NCI-H526 (cell line): ENCODE results near the gene TNIK.

Experiments used
- DNase-seq, 2 experiments: peaks; one replicate each; lab custom pipeline; 2025; lab: John Stamatoyannopoulos, UW

The TNIK gene

GRCh38 chr3:171282041-171282440 lies 178.2 kb downstream of the TNIK start:
- DNase-seq = no peak

- no peak for DNase-seq
Measured at GRCh38 chr3:171281256-171281992, 178.8 kb downstream of the TNIK start.

- no peak for DNase-seq
Measured at GRCh38 chr3:171279972-171280371, 180.2 kb downstream of the TNIK start.

GRCh38 chr3:171278299-171278590 lies 182.0 kb downstream of the TNIK start:
- DNase-seq = no peak

GRCh38 chr3:171277456-171278298 lies 182.5 kb downstream of the TNIK start:
- DNase-seq = no peak

GRCh38 chr3:171276923-171277322 lies 183.3 kb downstream of the TNIK start:
- DNase-seq = no peak

- no peak for DNase-seq
Measured at GRCh38 chr3:171274222-171274621, 186.0 kb downstream of the TNIK start.

GRCh38 chr3:171270541-171270940 lies 189.7 kb downstream of the TNIK start:
- DNase-seq = no peak

- no peak for DNase-seq
Measured at GRCh38 chr3:171269542-171269941, 190.7 kb downstream of the TNIK start.

GRCh38 chr3:171268677-171269076 lies 191.5 kb downstream of the TNIK start:
- no peak for DNase-seq

- no peak for DNase-seq
Measured at GRCh38 chr3:171267104-171267503, 193.1 kb downstream of the TNIK start.

- no peak for DNase-seq
Measured at GRCh38 chr3:171266740-171267073, 193.5 kb downstream of the TNIK start.

- DNase-seq = no peak
Measured at GRCh38 chr3:171266034-171266739, 194.0 kb downstream of the TNIK start.

- no peak for DNase-seq
Measured at GRCh38 chr3:171264758-171265157, 195.4 kb downstream of the TNIK start.

GRCh38 chr3:171262431-171262830 lies 197.8 kb downstream of the TNIK start:
- no peak for DNase-seq

- DNase-seq = no peak
Measured at GRCh38 chr3:171261487-171261886, 198.7 kb downstream of the TNIK start.

- DNase-seq = no peak
Measured at GRCh38 chr3:171260899-171261298, 199.3 kb downstream of the TNIK start.

GRCh38 chr3:171260466-171260865 lies 199.7 kb downstream of the TNIK start:
- DNase-seq = no peak

- DNase-seq = no peak
Measured at GRCh38 chr3:171258316-171258715, 201.9 kb downstream of the TNIK start.

GRCh38 chr3:171257251-171258203 lies 202.7 kb downstream of the TNIK start:
- no peak for DNase-seq

- DNase-seq = no peak
Measured at GRCh38 chr3:171256445-171257250, 203.6 kb downstream of the TNIK start.
